SK-N-MC (cell line): ENCODE data around the gene DDX27.

ENCODE experiments used
- EZH2 ChIP-seq: fragments of 200-600 bp; sonication (generic); IDR thresholded peaks from one replicate; pipeline ENCODE4 v1.6.1; 2017; ENCODE audit warnings: antibody characterized with exemption
- FOXP2 ChIP-seq: optimal IDR thresholded peaks from 2 replicates; pipeline ENCODE3; 2011; ENCODE audit warnings: mild to moderate bottlenecking, moderate library complexity; ENCODE audit not compliant: insufficient read depth; ENCODE audit errors: extremely low read length, control extremely low read depth
- POLR2AphosphoS5 ChIP-seq: IDR thresholded peaks from 2 replicates; pipeline ENCODE4 v1.6.1; 2012; ENCODE audit warnings: mild to moderate bottlenecking, low read depth, low read length, borderline replicate concordance

DNA sequence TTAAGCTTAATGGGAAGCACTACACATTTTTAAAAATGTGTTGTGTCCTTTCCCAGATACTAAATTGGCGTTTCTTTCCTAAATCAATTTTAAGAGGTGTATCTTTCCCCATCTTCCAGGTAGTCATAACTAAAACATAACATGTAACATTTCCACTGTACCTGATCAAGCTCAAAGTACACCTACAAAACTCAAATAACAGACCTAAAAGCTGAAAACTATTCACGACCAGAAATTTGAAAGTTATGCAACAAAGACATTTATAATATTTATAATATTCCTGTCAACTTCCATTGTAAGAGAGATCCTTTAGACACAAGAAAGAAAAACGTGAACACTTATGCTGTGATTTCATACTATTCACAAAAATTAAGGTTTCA lies 34.5 kb upstream of the DDX27 start:
- TF ChIP-seq EZH2 = no peak
- TF ChIP-seq POLR2AphosphoS5 = no peak
- TF ChIP-seq FOXP2 = no peak
